ENCODE results near the gene TRH. TPM values are rescaled to one million over a fixed set of nuclear protein-coding genes. Genes with fewer than 3 reads are reported as not detected.
"Not testable (repeated sequence)": the region's sequence is repeated elsewhere in the genome, so short reads cannot be mapped to it uniquely, and the experiment has no call there.

The TRH gene
- total and polyA plus RNA-seq, 9 of the 15 experiments (the other 6 are each of a cell fraction or from before 2014, with no cell fraction given), result not detected

DNA sequence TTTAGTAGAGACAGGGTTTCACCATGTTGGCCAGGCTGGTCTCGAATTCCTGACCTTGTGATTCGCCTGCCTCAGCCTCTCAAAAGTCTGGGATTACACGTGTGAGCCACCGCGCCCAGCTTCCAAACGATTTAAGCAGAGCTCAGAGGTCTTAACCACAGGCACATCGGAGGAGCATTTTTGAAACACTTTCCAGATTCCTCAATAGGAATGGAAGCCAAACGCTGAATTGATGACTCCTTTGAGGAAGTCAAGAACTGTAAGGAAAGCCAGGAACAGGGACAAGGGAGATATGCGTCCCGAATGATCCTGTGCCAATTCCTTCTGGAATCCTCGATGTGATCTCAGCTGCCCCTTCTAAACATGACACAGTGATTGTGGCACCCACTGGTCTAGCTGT, 40.0 kb downstream of the TRH start:
- no peaks in the 10 kb centered on the region for H3K9me3 ChIP-seq (replicated peaks; ENCODE audit: control insufficient read depth, insufficient read depth, low read depth, low read length)
- no peaks in the 10 kb centered on the region for H3K79me2 ChIP-seq (ENCODE audit: control insufficient read depth, insufficient read depth, low read length)
- 17% methylated on average over 11 of the region's 11 CpGs for WGBS (ENCODE audit: insufficient coverage, low coverage, missing lambda C conversion rate)
- H3K4me1 ChIP-seq (replicated peaks in 1 of 2; ENCODE audit: control insufficient read depth in 2 of 2, insufficient read depth in 2 of 2, low read length in 2 of 2), result no peaks in the 10 kb centered on the region; a peak in 1 of 5 replicates
- intact Hi-C loops (cut with micrococcal nuclease), result no loop called here
- H3K36me3 ChIP-seq (ENCODE audit: control insufficient read depth, insufficient read depth, low read length), result no peaks in the 10 kb centered on the region
- no peak overlapping the region for H3K27ac ChIP-seq (ENCODE audit: extremely low read depth, low read depth, low read length)
- FAIRE-seq, result no peak
- H3K27me3 ChIP-seq (ENCODE audit: control insufficient read depth in 2 of 2, insufficient read depth in 2 of 2, low read length in 2 of 2), result peaks cover 0 to 25% of the 10 kb centered on the region in 2 experiments; a peak in 3 of 5 replicates
- ChIA-PET CTCF (ENCODE audit: low intra/inter-chr PET ratio) (no interaction called here), POLR2A (no interaction called here)
- H3K4me3 ChIP-seq, result no peak overlapping the region
- no peak for ATAC-seq
- no TSS peak for BruUV-seq (replicated peaks)
- TF ChIP-seq ZNF384 (IDR thresholded peaks at IDR 0.05; ENCODE audit: low read depth, low read length), result no peak
- TF ChIP-seq CBX8 (IDR thresholded peaks at IDR 0.05; ENCODE audit: borderline replicate concordance, extremely low read depth, low read depth, low read length, poor library complexity, severe bottlenecking), result no peak
- no peak for TF ChIP-seq TRIM28 (IDR thresholded peaks at IDR 0.05)
- TF ChIP-seq ZZZ3 (IDR thresholded peaks at IDR 0.05), result no peak
- no peak for TF ChIP-seq SRSF7 (optimal IDR thresholded peaks at IDR 0.05; ENCODE audit: low read depth, low read length)
- no peak overlapping the region for H2AFZ ChIP-seq (ENCODE audit: low read depth, low read length)
- no peak overlapping the region for H3K4me2 ChIP-seq (ENCODE audit: insufficient read depth, low read length)
- H4K20me1 ChIP-seq (replicated peaks; ENCODE audit: control insufficient read depth, insufficient read depth, low read length), result no peaks in the 10 kb centered on the region
- no peak for DNase-seq (ENCODE audit: extremely low read depth in 1 of 4, low spot score in 3 of 4)
- in situ Hi-C loops (cut with MboI), result no loop called here
- H3K9ac ChIP-seq (ENCODE audit: insufficient read depth in 1 of 2, low read depth in 2 of 2, low read length in 2 of 2), result no peak overlapping the region
- no peaks in the 10 kb centered on the region for H3K9me1 ChIP-seq (ENCODE audit: control insufficient read depth, insufficient read depth, low read length)

GRCh38 chr3:130017661-130018060, 43.1 kb downstream of the TRH start:
- 7% methylated on average over 4 of the region's 13 CpGs for WGBS (ENCODE audit: insufficient coverage, low coverage, missing lambda C conversion rate)
- H3K4me2 ChIP-seq (ENCODE audit: insufficient read depth, low read length); in situ Hi-C loops (cut with MboI): not testable (repeated sequence)

More at GRCh38 chr3:130017661-130018060, 43.1 kb downstream of the TRH start:
- peaks cover 0 to 22% of the 10 kb centered on the region in 2 experiments; a peak in 3 of 5 replicates for H3K27me3 ChIP-seq (ENCODE audit: control insufficient read depth in 2 of 2, insufficient read depth in 2 of 2, low read length in 2 of 2)
- H3K27ac ChIP-seq (ENCODE audit: extremely low read depth, low read depth, low read length); H3K9me1 ChIP-seq (ENCODE audit: control insufficient read depth, insufficient read depth, low read length); H4K20me1 ChIP-seq (replicated peaks; ENCODE audit: control insufficient read depth, insufficient read depth, low read length); H3K9ac ChIP-seq (ENCODE audit: insufficient read depth in 1 of 2, low read depth in 2 of 2, low read length in 2 of 2); H3K36me3 ChIP-seq (ENCODE audit: control insufficient read depth, insufficient read depth, low read length); CTCF ChIA-PET (ENCODE audit: low intra/inter-chr PET ratio); H2AFZ ChIP-seq (ENCODE audit: low read depth, low read length); ATAC-seq; H3K79me2 ChIP-seq (ENCODE audit: control insufficient read depth, insufficient read depth, low read length); POLR2A ChIA-PET; H3K9me3 ChIP-seq (replicated peaks; ENCODE audit: control insufficient read depth, insufficient read depth, low read depth, low read length); DNase-seq (ENCODE audit: extremely low read depth in 1 of 4, low spot score in 3 of 4); H3K4me1 ChIP-seq (replicated peaks in 1 of 2; ENCODE audit: control insufficient read depth in 2 of 2, insufficient read depth in 2 of 2, low read length in 2 of 2); BruUV-seq (replicated peaks); H3K4me3 ChIP-seq; intact Hi-C loops (cut with micrococcal nuclease); FAIRE-seq: not testable (repeated sequence)

All from K562 (cell line).